NCI-H2171 (cell line): ENCODE data around the gene PTOV1.
"Not testable (repeated sequence)": the region's sequence is repeated elsewhere in the genome, so short reads cannot be mapped to it uniquely, and the experiment has no call there.

Source experiments
- DNase-seq: peaks from one replicate; lab custom pipeline; 2025; lab: John Stamatoyannopoulos, UW

Gene PTOV1

DNA sequence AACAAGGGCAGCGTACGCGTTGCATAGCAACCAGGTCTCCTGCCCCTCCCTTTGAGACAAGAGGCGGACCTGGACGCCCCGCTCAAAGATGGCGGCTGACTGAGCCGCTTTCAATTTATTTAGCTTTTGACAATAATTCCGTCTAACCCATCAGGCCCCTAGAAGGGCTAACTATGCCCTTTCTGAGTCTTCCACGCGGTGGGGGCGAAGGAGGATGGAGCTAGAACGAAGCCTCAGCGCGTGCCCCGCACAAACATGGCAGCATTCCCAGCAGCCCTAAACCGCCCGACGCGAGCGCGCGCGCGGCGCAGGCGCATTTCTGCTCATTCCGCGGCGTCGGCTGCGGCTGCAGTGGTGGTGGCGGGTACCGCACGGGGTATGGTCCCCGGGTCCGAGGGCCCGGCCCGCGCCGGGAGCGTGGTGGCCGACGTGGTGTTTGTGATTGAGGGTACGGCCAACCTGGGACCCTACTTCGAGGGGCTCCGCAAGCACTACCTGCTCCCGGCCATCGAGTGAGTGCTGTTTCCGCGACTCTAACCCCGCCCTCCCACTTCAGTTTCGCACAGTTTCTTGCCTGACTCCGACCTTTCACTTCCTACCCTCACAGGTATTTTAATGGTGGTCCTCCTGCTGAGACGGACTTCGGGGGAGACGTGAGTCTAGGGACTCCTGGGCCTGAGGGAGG lies 32.9 kb upstream of the PTOV1 start, which contains the start of gene MED25:
TSS of gene MED25 (plus strand) at position 326 of the 685 bp plus-strand sequence. CDS start at position 379, 53 bp downstream.
- DNase-seq = peak; percentile 74

DNA sequence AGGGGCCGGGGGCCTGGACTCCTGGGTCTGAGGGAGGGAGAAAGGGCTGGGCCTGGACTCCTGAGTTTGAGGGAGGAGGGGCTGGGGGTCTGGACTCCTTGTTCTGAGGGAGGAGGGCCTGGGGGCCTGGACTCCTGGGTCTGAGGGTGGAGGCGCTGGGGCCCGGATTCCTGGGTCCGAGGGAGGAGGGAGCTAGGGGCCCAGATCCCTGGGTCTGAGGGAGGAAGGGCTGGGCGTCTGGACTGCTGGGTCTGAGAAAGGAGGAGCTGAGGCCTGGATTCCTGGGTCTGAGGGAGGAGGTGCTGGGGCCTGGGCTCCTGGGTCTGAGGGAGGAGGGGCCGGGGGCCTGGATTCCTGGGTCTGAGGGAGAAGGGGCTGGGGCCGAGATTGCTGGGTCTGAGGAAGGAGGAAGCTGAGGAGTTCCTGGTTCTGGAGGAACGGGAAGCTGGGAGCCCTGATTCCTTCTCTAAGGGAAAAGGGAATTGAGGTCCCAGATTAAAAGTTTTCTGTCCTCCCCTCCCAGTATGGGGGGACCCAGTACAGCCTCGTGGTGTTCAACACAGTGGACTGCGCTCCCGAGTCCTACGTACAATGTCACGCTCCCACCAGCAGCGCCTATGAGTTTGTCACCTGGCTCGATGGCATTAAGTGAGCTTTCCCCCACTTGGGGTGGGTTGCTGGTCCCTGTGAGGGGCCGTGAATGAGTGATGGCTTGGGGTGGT lies 32.1 kb upstream of the PTOV1 start:
- no peak for DNase-seq

DNA sequence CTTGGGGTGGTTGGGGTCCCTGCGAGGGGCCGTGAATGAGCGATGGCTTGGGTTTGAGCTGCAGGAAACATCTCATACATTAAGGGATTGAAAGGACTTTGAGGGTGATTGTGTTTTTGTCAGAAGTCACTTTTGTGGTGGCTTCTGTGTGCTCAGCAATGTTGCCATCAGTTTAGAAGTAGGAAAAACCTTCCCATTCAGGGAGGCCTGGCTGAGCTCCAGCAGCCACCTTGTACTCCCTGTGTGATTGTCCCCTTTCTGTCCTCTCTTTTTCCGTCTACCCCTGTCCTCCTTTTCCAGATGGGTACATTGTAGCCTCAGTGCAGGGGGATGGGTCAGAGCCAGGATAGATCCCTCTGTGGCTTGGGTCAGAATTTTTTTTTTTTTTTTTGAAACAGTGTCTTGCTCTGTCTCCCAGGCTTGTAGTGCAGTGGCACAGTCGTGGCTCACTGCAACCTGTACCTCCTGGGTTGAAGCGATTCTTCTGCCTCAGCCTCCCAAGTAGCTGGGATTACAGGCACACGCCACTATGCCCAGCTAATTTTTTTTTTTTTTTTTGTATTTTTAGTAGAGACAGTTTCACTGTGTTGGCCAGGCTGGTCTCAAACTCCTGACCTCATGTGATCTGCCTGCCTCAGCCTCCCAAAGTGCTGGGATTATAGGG lies 31.4 kb upstream of the PTOV1 start:
- DNase-seq = not testable (repeated sequence)

DNA sequence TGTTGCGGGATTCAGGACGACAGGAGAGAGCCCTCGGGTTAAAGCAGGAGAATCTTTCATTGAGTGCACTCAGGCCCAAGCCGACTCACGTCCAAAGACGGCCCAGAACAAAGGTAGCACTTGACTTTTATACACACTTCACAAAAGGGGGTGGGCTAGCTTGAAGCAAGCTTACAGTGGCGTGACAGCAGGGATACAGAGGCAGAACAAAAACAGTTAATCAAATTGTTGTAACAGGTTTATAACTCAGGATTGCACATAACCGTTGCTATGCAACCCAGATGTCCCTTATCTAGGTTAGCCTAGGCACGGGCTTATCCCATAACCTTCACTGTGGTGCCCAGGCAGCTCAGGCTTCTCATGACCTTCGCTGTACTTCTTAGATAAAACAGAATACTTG lies 30.8 kb upstream of the PTOV1 start:
- DNase-seq = no peak

DNA sequence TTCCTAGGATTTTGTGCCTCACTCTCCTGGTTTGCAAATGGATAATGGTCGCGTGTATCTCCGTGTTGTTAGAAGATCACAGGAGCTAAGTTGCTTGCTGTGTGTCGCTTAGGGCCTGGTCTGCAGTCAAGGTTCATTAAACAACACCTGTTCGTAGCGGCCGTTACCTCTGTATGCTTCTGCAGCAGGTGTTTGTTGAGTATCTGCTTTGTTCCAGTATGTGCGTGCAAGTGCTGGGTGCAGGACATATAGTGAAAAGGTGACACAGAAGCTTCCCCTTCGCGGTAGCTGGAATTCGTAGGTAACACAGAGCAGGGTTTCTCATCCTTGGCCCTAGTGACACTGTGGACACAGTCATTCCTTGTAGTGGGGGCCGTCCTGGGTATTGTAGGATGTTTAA lies 27.5 kb upstream of the PTOV1 start:
- DNase-seq = no peak

DNA sequence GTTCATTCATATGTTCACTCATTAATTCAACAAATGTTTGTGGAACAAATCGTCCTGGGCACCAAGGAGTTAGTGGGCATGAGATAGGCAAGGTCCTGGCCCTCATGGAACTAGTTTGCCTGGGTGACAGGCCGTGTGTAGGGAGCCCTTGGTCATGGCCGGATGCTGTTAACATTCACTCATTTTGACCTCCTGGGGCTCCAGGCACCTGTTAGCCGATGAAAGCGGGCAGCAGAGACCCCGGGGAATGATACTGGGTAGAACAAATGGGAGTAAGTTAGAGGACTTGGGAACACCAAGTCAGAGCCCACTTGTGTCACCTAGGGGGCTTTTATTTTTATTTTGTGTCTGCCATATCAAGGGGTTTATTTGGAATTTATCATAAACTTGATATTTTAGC lies 26.3 kb upstream of the PTOV1 start:
- DNase-seq = no peak

DNA sequence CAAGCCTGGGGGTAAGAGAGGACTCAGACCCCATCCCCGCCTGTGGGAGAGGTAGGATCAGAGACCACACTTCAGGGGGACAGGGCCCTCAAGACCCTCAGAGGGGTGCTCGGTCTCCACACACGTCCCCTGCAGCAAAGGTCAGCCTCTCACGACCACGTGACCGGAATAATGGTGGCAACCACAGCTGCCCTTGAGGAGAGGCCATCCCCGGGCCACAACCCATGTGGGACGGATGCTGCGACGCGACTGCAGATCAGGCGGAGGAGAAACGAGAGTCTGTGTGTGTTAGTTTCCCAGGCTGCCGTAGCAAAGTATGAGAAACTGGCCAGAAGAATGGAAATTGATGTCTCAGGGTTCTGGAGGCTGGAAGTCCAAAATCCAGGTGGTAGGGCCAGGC lies 23.9 kb upstream of the PTOV1 start:
- no peak for DNase-seq

DNA sequence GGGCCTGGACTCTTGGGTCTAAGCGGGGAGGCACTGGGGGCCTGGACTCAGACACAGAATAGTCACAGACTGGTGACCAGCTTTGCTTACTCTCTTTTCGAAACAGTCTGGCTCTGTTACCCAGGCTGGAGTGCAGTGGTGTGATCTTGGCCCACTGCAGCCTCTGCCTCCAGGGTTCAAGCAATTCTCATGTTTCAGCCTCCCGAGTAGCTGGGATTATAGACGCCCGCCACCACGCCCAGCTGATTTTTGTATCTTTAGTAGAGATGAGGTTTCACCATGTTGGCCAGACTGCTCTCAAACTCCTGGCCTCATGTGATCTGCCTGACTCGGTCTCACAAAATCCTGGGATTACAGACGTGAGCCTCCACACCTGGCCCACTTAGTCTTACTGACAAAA lies 21.8 kb upstream of the PTOV1 start:
- DNase-seq = no peak

DNA sequence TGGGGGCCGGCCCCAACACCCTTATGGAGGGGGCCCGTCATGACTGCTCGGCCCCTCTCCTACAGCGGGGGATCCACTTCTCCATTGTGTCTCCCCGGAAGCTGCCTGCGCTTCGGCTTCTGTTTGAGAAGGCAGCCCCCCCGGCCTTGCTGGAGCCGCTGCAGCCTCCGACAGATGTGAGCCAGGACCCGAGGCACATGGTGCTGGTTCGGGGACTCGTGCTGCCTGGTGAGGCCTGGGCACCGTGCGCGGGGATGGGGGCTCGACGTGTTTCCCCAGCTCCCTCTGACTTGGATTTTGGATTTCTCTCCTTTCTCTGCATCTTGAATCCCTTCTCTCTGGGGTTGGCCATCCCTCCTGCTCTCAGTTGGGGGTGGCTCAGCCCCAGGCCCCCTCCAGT lies 21.2 kb upstream of the PTOV1 start:
- no peak for DNase-seq

DNA sequence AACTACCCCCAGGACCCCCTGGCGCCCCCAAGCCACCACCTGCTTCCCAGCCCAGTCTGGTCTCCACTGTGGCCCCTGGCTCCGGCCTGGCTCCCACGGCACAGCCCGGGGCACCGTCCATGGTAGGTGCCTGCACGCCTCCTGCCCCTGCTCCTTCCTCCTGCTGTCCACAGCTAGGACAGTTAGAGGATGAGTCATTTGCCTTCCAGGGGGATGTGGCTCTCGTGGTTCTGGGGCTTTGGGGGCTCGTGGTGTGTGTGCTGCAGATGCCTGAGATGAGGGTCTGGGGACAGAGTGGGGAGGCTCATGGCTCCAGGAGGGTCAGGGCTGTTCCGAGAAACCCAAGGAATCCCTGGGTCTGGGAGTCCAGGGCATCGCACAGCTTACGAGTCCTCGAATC lies 20.2 kb upstream of the PTOV1 start:
- DNase-seq = no peak

DNA sequence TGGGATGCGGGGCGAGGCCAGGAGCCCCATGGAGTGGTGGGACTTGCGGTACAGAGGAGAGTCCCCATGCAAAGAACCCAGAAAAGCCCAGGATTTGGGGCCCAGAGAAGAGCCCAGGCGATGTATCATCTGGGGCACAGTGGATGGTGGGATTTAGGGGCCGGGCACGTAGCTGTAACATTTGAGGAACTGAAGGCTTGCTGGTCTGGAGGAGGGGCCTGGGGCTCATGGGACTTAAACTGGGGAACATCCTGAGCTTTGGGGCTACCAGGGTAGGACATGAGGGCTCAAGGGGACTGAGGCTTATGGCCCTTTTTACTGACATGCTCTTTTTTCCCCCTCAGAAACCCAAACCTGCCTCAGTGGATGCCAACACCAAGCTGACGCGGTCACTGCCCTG lies 19.4 kb upstream of the PTOV1 start:
- no peak for DNase-seq

DNA sequence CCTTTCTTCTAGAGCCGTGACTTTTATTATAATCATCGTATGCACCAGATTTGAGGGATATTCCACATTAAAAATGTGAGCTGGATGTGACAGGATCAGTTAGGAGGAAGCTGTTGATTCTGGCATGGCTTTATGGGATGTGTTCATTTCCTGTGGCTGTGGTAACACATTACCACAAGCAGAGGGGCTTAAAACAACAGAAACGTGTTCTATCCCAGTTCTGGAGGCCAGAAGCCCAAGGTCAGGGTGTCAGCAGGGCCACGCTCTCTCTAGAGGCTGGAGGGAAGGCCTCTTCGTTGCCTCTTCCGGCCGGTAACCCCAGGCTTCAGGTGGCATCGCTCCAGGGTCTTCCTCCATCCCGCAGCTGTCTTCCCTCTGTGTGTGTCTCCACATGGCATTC lies 18.4 kb upstream of the PTOV1 start:
- no peak for DNase-seq

DNA sequence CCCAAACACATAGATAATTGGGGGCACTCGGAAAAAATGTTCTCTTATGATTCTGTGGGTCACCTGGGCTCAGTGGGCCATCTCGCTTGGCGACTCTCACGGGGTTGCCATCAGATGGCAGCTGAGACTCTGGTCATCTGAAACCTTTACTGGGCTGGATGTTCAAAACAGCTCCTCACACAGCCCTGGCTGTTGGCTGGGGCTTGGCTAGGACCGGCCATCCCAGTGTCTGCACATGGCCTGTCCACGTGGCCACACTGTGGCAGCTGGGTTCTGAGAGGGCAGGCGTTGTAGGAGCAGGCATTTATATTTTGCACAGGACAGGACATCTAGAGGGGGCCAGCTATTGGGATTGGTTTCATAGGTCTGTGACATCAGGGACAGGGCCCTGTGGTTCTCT lies 17.4 kb upstream of the PTOV1 start:
- no peak for DNase-seq

DNA sequence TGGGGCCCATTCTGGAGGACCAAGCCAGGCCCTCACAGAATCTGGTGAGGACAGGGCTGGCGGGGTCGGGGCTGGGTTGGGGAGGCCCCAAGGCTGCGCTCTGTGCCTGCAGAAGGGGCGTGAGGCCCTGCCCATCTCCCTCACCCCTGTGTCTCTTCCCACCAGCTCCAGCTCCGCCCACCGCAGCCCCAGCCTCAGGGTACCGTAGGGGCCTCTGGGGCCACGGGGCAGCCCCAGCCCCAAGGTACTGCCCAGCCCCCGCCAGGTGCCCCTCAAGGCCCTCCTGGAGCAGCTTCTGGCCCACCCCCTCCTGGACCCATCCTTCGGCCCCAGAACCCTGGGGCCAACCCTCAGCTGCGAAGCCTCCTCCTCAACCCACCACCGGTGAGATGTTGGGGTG lies 15.4 kb upstream of the PTOV1 start:
- DNase-seq = no peak

DNA sequence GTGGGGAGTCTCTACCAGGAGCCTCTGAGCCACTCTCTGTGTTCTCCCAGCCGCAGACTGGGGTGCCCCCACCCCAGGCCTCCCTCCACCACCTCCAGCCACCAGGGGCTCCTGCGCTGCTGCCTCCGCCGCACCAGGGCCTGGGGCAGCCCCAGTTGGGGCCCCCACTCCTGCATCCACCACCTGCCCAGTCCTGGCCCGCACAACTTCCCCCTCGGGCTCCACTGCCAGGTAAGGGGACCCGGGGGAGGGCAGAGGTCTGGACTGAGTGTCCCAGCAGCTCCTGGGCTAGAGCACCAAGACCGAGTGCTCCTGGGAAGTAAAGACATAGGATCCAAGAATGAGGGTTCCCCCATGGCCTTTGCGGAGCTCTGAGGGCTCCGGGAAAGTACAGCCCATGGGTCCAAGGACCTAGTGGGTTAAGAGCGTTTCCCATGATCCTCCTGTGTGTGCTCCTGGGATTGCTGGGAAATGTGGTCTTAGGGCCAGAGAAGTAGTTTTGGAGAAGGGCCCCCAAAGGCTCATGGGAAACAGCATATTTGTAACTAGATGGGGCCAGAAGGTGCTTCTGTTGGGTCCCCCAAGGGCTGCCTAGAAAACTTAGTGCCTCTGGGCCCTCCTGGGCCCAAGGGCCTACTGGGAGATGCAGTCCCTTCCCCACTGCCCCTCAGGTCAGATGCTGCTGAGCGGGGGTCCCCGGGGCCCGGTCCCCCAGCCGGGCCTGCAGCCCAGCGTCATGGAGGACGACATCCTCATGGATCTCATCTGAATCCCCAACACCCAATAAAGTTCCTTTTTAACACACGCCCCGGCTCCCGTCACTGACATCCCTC lies 14.6 kb upstream of the PTOV1 start:
- no peak for DNase-seq

DNA sequence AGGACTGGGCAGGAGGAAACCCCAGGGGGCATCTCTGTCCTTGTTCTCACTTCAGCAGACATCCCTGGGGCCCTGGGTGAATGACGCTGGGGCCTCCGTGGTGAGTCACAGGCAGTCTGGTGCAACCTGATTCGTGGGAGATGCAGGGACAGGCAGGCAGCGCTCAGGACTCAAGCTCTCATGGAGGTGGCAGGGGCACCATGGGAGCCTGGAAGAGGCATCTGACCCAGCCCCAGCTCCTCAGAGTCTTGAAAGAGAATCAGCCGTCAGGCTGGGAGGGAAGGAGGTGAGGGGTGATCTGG lies 14.0 kb upstream of the PTOV1 start:
- DNase-seq = no peak

DNA sequence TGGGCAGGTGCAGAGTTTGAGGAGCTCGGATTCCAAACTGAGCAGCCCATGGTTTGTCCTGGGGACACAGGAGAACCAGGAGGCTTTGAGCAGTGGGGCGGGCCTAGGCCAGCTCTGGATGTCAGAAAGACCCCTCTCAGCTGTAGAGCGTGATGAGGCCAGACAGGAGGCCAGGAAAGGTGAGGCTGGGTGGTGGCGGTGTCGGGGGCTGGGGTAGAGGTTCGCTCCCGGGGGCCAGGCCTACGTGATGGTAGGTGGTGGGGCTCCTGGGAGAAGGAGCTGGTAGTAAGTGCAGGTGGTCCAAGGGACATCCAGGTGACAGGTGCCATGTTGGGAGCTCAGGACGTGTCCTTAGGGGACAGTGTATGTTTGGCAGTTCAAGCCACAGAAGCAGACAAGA lies 13.5 kb upstream of the PTOV1 start:
- no peak for DNase-seq

DNA sequence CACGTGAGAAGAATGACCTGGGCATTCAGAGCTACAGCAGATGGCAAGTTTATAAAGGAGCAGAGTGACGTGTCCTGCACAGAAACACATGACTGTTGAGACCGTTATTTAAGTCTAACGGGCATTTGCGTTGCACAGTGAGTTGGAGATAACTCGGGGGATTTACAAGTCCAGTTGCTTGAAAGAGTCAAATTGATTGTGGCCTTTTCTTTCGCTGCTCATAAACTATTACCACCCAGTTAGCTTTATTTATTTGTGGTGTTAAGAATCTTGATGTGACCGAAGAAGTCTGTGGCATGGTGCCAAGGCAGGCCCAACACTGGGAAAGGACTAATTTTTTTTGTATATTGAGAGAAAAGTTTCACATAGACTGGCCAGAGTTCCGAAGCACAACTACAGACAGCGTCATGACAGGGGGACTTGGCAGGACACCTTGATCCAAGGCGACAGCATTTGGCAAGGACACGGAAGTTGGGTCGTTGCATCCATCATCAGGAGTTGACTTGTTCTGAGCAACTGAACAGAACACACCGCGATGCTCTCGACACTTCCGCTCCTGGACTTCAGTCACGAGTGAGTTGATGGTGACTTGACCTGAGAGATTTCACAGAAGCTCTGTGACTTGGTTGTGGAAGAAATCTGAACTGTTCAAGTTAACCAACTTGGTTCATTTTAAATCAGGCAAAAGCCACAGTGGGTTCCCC lies 11.9 kb upstream of the PTOV1 start:
- no peak for DNase-seq

DNA sequence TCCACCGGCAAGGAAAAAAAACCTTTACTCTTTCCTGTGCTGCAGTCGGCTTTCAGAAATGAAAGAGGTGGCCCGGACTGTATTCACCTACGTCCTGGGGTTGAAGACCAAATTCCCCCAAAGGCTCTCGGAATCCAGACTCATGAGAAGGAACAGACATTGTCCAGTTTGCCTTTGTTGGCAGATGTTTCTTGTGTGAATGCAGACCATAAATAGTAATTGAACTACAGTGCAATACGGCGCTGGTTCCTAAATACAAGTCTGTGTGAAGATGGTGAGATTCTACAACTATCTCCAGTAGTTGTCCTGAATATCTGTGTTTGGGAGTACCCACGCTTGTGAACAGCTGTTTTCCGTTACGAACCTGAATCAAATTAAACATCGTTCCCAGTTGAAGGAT lies 11.2 kb upstream of the PTOV1 start:
- DNase-seq = no peak

DNA sequence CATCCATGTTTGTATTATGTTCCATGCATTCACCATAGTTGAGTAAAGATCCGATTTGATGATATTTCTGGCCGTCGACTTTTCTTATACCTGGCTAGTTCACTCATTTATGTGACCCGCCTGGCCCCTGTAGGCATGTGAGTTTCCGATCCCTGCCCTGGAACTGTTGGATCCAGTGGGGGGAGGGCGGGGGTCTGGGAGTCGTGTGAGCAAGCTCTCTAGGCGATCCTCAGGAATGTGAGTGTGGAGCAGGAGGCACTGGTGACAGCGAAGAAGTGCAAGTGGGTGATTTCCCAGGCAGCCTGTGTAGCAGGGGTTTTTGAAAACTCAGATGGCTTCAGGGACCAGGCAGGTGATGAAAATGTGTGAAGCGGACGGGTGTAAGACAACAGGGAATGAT lies 10.6 kb upstream of the PTOV1 start:
- no peak for DNase-seq

DNA sequence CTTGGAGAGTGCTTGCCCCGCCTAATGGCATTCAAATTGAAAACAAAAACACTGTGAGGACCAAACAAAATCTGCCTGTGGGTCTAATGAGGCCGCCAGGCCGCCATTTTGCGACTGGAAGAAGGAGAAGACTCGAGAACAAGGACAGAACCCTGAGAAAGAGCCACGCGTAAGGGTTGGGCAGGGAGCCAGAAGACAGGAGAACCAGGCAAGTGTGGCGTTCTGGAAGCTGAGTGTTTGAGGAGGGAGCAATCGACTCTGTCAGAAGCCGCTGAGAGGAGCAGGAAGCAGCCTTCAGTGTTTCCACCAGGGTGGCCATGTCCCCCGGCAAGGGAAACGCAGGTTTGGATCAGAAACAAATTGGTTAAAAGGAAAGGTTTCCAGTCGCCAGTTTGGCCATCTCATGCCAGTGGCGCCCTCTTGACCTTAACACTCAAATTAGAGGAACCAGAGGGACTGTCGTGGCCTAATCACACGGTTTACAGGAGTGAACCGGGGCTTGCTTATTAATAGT lies 10.2 kb upstream of the PTOV1 start:
- DNase-seq = no peak

DNA sequence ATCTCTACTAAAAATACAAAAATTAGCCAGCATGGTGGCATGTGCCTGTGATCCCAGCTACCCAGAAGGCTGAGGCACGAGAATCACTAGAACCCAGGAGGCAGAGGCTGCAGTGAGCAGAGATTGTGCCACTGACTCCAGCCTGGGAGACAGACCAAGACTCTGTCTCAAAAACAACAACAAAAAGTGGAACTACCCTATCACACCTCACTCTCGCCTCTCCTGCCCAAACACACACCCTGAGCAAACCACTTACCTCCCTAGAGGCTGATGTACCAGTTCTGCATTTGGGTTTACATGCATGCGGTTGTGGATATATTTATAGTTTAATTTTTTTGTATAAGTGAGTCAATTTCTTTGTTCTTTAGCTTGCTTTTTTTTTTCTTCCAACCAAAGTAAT lies 7.7 kb upstream of the PTOV1 start:
- no peak for DNase-seq
